Nephron (organoid): ENCODE data around the gene GMDS.

Experiments used
- H3K27ac Mint-ChIP-seq, 3 experiments: 2 replicates each; pipeline ENCODE4 v1.8.0; 2020; ENCODE audit warnings: mixed read lengths in 3 of 3, mild to moderate bottlenecking in 2 of 3, moderate library complexity in 1 of 3
- H3K27me3 Mint-ChIP-seq: 2 replicates; pipeline ENCODE4 v1.8.0; 2021; ENCODE audit warnings: low read depth, mild to moderate bottlenecking, moderate library complexity, mixed read lengths
- H3K36me3 Mint-ChIP-seq: 2 replicates; pipeline ENCODE4 v1.8.0; 2020; ENCODE audit warnings: low read depth, mixed read lengths
- H3K4me1 Mint-ChIP-seq: 2 replicates; pipeline ENCODE4 v1.8.0; 2020; ENCODE audit warnings: mixed read lengths
- H3K4me3 Mint-ChIP-seq, 3 experiments: 2 replicates each; pipeline ENCODE4 v1.8.0; 2020; ENCODE audit warnings: mild to moderate bottlenecking in 3 of 3, mixed read lengths in 3 of 3, moderate library complexity in 2 of 3
- H3K9me3 Mint-ChIP-seq: 2 replicates; pipeline ENCODE4 v1.8.0; 2020; ENCODE audit warnings: mixed read lengths
- CTCF ChIP-seq, 3 experiments: fragments of 200-600 bp; sonication (generic); IDR thresholded peaks; one replicate each; pipeline ENCODE4 v1.5.0; 2021; ENCODE audit warnings: antibody characterized with exemption in 3 of 3; ENCODE audit not compliant: unreplicated experiment in 3 of 3

The GMDS gene

GRCh38 chr6:1608222-1609040, 637.0 kb downstream of the GMDS start:
- peaks cover 17% of the 10 kb centered on the region for H3K36me3 Mint-ChIP-seq
- peaks cover 74% of the 10 kb centered on the region for H3K27me3 Mint-ChIP-seq
- H3K27ac Mint-ChIP-seq, result peak overlapping the region; percentile 26 to 88 (median 86)
- H3K9me3 Mint-ChIP-seq, result no peaks in the 10 kb centered on the region
- peak overlapping the region; percentile 81 to 89 (median 82) for H3K4me3 Mint-ChIP-seq
- peaks cover 38% of the 10 kb centered on the region for H3K4me1 Mint-ChIP-seq
- no peak for TF ChIP-seq CTCF (IDR thresholded peaks at IDR 0.05; ENCODE audit: unreplicated experiment in 3 of 3)

GRCh38 chr6:1607516-1608221, 637.7 kb downstream of the GMDS start:
- Mint-ChIP-seq H3K4me1 (peaks cover 31% of the 10 kb centered on the region), H3K27me3 (peaks cover 74% of the 10 kb centered on the region), H3K4me3 (peak overlapping the region; percentile 81 to 89 (median 82)), H3K27ac (peak overlapping the region; percentile 26 to 88 (median 86)), H3K36me3 (peaks cover 10% of the 10 kb centered on the region), H3K9me3 (no peaks in the 10 kb centered on the region)
- TF ChIP-seq CTCF (IDR thresholded peaks at IDR 0.05; ENCODE audit: unreplicated experiment in 3 of 3), result no peak

GRCh38 chr6:1606780-1607515, 638.5 kb downstream of the GMDS start:
- H3K27ac Mint-ChIP-seq, result peak overlapping the region; percentile 26 to 88 (median 86)
- H3K36me3 Mint-ChIP-seq, result peaks cover 3% of the 10 kb centered on the region
- H3K4me3 Mint-ChIP-seq, result peak overlapping the region; percentile 81 to 89 (median 82)
- H3K27me3 Mint-ChIP-seq, result peaks cover 74% of the 10 kb centered on the region
- H3K4me1 Mint-ChIP-seq, result peaks cover 24% of the 10 kb centered on the region
- no peaks in the 10 kb centered on the region for H3K9me3 Mint-ChIP-seq
- TF ChIP-seq CTCF (IDR thresholded peaks at IDR 0.05; ENCODE audit: unreplicated experiment in 3 of 3), result no peak

- no peaks in the 10 kb centered on the region for H3K36me3 Mint-ChIP-seq
- peaks cover 77% of the 10 kb centered on the region for H3K27me3 Mint-ChIP-seq
- peaks cover 22% of the 10 kb centered on the region for H3K4me1 Mint-ChIP-seq
- no peak for TF ChIP-seq CTCF (IDR thresholded peaks at IDR 0.05; ENCODE audit: unreplicated experiment in 3 of 3)
- H3K27ac Mint-ChIP-seq, result peak overlapping the region; percentile 26 to 88 (median 86)
- no peaks in the 10 kb centered on the region for H3K9me3 Mint-ChIP-seq
- H3K4me3 Mint-ChIP-seq, result peak overlapping the region; percentile 81 to 89 (median 82)
These were observed 639.3 kb downstream of the GMDS start for GRCh38 chr6:1605893-1606779.
